Right kidney (tissue), 1 donor: ENCODE measurements around the gene SOCS3.
"Not testable (repeated sequence)": the region's sequence is repeated elsewhere in the genome, so short reads cannot be mapped to it uniquely, and the experiment has no call there.

Experiments
- DNase-seq: peaks from one replicate; pipeline ENCODE4 v3.0.0-alpha.2; 2016

Gene SOCS3

DNA sequence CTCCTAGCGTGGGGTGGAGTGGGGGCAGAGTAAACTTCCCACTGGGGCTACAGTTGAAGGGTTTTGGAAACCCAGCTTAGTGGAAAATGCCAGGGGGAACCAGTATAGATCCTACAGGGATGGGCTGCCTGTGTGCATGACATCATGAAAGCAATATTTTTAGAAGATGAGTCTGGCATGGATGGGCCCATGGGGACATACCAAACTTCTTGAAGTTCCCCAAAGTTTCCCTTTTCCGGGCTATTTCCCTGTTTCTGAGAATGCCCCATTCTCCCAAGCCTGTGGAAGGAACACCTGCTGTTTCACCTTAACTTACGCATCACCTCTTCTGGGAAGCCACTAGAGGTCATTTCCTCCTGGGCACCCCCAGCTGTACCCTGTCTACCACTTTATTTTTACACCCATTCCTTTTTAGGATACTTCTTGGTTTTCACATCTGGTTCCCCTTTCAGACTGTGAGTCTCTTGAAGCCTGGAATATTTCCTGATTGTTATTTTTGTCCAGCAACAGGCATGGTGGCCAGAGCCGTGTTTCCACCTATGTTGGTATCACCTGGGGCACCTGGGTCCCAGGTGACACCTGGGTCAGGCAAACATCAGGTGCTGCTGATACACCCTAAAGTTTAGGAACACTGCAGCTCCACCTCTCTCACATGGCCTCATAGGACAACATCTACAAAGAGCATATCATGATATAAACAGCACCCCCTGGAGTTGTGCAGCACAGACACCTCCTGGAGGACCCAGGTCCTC is 9.8 kb downstream of the SOCS3 start:
- no peak for DNase-seq

DNA sequence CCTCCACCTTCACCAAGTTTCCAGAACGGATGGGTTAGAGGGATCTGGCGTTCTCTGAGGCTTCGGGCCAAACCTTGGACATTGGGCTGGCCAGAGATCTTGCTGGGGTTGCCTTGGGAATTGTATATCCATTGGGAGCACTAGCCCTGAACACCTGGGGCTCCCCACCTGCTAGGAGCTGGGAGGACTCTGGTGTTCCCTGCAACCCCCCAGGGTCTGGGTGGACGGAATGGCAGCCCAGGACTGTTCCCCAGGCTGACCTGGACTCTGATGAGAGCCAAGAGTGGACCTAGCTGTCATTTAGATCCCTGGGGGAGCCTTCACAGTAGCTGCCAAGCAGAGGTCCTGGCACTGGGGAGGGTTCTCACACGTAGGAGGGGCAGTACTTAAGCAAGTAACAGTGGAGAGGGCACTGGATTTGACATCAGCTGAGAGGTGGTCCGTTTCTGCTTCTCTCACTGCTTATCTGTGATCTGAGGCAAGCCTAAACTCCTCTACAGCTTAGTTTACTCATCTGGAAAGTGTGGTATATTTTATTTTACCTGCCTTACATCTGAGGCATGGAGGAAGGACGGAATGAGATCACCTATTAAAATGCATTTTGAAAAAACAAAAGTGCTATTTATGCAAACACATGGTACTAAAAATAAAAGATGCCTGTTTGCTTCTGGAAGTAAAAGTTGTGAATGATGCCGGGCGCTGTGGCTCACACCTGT is 11.7 kb downstream of the SOCS3 start:
- DNase-seq: no peak

DNA sequence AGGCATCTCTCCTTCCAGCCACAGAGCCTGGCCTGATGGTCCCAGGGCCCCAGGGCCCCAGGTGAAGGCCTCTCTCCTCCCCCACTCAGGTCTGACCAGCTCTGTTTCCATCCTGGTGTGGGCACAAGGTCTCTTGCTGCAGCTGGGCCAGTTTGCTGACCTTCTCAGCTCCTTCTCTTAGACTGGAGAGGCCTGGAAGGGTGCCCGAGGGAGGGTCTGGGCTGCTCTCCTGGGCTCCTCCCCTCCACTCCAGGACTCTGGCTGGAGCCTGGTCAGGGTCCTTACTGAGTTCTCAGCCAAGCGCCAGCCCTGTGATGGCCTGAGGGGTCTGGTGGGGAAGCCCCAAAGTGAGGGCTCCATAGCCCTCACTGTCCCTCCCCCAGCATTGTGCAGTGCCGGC is 12.4 kb downstream of the SOCS3 start:
- DNase-seq: no peak

DNA sequence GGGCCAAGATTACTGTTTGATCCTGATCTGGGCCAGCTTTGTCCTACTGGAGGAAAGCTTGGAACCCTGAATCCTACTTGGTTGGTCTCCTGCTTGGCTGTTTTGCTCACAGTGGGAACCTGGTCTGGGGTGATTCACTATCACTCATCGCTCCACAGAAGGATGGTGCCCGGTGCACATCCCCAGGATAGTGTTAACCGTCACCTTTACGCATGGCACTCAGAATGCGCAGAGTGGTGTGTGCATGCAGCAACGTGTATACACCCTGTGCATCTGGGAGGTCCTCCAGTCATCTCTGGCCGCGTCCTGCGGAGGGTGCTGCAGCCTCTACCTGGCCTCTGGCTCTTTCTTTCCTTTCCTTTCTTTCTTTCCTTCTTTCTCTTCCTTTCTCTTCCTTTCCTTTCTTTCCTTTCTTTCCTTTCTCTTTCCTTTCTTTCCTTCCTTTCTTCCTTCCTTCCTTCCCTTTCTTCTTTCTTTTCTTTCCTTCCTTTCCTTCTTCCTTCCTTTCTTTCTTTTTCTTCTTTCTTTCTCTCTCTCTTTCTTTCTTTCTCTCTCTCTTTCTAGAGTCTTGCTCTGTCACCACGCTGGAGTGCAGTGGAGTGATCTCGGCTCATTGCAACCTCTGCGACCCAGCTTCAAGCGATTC is 13.1 kb downstream of the SOCS3 start:
- DNase-seq: no peak

DNA sequence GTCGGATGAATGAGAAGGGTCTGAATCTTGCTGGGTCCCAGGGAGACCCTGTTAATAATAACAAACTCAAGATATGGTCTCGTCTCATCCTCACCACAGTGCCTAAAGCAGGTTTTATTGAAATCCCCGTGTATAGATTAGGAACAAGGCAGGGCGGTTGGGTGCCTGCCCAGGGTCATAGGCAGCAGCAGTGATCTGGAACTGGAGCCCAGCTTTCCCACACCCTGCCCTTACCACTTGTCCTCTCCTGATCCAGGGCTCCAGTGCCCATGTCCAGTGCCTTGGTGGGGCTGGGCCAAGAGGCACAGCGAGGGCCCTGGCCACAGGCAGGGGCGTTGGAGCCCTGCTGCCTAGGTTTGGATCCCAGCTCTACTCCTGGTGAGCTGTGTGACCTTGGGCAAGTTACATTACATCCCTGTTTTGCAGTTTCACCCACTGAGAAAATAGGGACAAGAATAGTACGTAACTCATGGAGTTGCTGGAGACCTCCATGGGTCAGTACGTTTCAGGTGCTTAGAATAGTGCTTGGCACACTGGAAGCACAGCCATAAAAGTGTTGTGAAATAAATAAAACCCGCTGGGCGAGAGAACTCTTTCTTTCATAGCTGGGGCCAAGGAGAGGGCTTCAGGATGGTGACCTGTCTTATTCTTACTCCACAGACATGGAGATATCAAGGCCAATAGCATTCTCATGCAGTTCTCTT is 13.9 kb downstream of the SOCS3 start:
- DNase-seq: no peak

DNA sequence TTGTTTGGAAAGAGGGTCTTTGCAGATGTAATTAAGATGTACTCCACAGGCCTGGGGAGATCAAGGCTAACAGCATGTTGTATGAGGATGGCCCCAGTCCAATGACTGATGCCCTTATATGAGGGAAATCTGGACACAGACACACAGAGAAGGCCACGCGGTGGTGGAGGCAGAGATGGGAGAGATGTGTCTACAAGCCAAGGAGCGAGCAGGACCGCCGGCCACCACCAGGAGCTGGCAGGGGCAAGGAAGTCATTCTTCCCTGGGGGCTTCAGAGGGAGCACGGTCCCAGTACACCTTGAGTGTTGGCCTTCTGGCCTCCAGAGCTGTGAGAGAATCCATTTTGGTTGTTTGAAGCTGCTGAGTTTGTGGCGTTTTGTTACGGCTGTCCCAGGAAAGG is 14.7 kb downstream of the SOCS3 start:
- DNase-seq: no peak

DNA sequence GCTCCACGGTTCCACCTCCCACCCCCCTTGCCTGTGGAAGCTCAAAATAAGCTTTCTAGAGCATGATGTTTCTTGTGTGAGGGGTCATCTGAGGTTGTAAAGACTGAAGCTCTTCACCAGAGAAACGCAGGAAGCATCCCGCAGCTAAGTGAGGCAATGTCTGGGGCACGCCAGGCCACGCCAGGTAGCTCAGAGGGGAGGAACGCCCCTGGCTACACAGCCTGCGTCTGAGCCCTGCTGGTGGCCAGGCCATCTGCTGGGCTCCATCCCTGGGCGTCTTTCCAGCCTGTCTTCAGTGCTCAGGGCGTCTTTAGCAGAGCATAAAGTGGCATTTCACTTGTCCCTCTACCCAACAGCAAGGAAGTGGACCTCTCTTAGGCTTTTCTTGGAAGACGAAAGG is 15.2 kb downstream of the SOCS3 start:
- no peak for DNase-seq

DNA sequence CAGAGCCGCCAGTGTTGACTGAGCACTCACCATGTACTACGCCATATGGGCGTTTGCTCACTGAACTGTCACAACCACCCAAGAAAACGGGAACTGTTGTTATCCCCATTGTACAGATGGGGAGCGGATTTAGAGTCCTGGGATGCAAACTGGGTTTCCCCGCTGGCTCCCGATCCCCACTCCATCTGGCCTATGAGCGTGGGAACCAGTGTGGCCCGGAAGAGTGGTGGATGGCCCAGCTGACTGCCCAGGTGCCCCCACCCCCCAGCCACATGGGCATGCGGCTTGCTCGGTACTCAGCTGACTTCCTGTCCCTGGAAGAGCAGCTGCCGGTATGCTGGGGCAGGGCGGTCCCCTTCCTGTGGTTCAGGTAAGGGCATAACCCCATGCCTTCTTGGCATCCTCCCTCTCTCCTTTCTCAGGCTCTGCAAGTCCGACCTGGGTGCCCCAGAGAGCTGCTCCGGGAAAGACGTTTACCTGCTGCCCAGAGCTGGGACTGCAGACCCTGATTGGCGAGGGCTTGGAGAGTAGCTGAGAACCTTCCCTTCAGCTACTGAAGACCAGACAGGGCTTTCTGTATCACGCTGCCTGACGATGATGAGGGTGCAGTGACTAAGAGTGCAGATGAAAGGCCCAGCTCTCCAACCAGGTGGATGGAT is 16.2 kb downstream of the SOCS3 start:
- no peak for DNase-seq

DNA sequence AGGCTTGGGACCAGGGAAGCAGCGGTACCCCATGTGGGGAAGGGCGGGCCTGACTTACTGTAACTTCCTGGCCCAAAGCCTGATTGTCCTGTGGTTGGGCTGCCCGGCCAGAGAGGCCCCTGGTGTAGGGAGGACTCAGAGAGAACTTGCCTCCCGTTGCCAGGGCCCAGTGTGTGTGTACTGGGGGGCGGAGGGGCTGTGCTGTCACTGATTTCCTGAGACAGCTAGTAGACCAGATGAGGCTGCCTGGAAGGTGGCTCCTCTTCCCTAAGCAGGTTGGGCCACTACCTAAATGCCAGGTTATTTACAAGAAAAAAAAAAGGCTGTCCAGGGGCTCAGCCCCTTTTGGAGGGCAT is 16.7 kb downstream of the SOCS3 start:
- DNase-seq: no peak

DNA sequence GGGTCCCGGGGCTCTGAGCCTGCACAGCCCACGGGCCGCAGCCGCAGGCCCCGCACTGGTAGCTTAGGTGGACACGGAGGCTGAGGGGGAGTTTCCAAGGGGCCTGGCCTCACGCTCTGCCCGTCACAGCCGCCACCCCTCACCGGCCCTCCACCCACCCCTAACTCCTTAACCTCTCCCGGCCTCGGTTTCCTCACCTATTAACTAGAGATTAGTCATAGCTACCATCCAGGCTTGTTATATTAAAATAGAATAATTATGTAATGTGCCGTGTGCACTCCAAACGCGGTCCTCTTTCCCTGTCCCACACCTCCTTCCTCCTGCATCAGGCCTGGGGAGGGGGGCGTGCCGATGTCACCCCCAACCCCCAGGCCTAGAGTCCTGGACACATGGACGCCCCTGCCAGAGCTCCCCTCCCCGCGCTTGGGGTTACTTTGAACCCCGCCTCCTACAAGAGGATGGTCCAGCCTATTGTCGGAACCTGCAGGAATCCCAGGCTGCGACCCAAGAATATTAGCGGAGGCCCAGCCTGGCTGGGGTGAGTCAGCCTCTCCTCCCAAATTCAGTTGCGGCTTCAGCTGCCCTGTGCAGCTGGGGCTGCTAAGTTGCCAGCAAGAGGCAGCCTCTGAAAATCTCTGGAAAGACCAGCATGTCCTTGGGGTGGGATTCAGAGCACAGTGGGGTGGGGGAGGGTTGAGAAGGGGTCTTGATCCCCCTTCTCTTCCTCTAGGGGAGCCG is 17.3 kb downstream of the SOCS3 start:
- DNase-seq: no peak

DNA sequence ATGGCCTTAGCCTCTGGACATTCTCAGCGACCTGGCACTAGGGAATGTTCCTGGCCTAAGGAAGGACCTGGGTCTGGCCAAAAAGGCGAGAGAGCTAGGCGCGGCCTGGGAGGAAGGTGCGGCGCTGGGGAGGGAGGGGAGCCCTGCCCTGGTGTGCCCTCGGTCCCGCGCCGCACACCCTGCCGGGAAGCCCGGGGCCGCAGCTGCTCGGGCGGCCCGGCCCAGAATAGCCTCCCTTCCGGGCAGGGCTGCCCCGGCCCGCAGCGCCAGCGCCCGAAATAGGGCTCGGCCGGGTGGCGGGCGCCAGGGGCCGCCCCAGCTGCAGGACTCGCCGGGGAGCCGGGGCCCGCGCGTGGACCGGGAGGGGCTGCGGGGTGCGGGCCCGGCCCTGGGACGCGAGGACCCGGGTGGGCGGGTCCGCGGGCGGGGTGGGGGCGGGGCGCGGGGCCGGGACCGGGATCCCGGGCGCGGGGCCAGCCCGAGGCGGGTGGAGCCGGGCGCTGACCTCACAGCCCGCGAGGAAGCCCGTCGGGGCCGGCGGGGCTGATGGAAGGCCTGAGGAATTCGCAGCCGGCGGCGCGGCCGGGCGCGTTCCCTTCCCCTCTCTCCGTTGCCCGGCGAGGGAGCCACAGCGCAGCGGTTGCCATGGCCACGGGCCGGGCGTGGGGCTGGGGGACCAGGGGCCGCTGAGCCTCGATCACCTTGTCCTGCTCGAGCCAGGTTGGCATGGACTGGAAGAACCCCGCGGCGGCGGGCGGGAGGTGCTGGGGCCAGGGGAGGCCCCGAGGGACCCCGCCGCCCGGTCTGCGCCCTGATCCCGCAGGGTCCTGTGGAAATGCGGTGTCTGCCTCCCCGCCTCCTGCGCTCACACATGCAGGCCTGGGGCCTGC is 18.1 kb downstream of the SOCS3 start:
- DNase-seq: peak; percentile 80

DNA sequence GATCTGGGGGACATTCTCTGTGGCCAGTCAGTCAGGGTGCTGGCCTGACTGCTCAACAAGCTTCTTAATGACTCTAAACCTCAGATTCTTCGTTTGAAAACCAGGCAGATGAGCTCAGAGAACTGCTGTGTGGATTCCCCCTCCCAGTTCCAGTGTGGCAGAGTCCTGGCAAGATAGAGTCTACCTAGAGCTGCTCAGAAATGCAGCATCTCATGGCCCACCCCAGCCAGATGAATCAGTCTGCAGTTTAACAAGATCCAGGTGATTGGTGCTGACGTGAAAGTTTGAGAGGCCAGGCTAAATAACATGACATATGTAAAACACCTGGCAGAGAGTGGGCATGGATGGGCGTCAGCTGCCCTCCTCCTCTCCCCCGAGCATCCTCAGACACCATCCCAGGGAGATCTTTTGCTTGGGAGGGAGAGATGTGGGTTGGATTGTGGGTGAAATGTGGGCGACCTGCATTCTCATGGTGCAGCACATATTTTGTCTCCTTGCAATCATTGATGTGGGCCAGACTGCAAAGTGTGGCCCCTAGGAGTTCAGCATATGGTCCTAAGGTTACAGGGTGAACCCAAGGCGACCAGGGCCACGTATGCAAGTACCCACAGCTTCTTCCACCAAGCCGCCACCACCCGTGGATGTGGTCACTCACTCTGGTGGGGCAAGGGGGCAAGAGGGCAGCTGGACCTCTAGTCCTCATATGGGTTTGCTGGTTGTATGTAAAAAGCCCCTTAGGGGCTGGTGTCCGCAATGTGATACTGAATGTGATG is 19.5 kb downstream of the SOCS3 start:
- no peak for DNase-seq

DNA sequence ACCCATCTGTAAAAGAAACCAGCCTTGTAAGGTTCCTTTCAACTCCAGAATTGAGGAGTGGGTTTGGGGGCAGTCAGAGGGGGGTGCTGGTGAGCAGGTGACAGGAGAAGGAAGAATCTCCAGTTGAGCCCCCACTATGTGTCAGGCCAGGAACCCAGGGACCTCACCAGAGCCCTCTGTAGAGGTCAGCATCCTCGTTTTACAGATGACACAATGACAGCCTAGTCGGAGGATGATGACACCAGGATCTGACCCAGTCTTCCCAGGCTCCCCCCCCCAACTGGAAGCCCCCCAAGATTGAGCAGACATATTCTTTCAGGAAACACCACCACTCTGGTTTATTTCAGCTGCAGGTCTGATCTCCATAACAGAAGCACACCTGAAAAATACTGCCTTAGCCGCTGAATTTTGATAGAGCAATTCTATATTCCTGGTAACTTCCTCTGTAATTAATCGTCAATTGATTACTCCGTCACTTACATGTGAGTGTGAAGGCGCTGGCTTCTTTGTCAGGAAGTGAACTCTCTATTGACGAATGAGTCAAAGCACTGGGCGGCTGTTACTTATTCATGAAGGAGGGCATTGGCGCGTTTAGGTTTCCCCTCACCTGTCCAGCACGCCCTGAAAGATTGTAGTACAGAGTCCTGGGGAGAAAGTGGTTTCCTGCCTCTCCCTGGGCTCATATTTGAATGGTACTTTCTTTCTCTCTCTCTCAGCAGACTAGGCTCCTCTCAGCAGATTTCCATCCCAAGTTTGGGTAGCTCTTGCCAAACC is 21.2 kb downstream of the SOCS3 start:
- no peak for DNase-seq

DNA sequence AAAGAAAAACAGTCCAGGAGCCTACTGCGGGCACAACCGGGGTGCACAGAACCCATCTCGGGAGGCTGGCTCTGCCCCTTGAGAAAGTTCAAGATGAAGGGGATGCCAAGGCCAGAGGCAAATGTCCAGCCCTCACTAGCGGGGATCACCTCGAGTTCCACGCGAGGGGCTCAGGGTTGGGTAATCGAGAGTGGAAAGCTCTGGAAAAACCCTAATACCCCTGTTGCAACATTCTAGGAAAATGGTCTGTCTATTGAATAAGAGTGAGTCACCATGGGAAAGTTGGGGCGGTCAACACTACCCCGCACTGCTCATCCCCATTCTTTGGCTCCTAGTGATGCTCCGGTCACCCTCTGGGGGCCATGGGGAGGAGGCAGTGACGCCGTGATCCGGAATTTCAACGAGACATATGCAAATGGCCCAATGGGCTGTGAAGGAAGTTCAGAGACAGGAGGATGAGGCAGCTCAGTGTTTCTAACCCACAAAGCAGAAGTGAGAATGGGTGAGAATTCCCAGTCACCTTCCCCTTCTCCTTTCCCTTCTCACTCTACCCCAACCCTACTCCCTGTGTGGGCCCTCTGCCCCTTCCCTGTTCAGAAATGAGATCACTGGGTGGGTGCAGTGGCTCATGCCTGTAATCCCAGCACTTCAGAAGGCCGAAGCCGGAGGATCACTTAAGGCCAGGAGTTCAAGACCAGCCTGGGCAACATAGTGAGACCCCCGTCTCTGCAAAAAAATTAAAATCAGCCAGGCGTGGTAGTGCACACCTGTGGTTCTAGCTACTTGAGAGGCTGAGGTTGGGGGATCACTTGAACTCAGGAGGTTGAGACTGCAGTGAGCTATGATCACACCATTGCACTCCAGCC is 22.4 kb downstream of the SOCS3 start:
- no peak for DNase-seq

DNA sequence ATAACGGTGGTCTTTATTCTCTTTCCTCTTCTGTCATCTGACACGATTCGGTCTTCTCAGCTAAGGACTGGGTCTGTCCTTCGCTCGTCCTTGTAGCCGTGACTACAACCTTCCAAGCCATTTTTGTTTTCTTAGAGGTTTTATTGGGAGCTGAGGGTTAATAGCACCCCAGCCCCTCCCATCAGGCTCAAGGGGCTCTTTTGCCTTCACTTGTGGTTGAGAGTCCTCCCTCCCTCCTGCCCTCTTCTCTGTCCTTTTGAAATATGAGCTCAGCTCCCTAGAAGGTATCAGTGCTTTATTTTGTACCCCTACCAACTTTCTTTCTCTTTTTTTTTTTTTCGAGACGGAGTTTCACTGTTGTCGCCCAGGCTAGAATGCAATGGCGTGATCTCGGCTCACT is 24.7 kb downstream of the SOCS3 start:
- DNase-seq: no peak

DNA sequence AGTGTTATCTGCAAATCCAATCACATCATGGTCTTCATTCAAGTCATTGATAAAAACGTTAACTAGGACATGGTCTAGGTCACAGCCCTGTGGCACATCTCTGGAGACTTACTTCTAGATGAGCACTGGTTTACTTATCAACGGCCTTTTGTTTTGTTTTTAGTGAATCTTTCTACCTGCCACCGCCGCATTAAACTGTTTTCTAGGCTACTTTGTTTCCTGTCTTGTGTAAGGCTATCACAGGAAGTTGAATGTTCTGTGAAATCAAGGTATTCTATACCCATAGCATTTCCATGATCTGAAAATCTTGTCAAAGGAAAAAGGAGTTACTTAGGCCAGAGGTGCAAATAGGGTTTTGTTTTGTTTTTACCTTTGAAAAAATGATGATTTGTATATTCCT is 26.9 kb downstream of the SOCS3 start:
- DNase-seq: no peak

DNA sequence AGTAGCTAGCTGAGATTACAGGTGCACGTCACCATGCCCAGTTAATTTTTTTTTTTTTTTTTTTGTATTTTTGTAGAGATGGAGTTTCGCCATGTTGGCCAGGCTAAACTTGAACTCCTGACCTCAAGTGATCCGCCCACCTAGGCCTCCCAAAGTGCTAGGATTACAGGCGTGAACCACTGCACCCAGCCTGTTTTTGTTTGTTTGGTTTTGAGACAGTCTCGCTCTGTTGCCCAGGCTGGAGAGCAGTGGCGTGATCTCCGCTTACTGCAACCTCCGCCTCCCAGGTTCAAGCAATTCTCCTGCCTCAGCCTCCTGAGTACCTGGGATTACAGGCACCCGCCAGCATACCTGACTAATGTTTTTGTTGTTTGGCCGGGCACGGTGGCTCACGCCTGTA is 28.5 kb downstream of the SOCS3 start:
- DNase-seq: not testable (repeated sequence)

DNA sequence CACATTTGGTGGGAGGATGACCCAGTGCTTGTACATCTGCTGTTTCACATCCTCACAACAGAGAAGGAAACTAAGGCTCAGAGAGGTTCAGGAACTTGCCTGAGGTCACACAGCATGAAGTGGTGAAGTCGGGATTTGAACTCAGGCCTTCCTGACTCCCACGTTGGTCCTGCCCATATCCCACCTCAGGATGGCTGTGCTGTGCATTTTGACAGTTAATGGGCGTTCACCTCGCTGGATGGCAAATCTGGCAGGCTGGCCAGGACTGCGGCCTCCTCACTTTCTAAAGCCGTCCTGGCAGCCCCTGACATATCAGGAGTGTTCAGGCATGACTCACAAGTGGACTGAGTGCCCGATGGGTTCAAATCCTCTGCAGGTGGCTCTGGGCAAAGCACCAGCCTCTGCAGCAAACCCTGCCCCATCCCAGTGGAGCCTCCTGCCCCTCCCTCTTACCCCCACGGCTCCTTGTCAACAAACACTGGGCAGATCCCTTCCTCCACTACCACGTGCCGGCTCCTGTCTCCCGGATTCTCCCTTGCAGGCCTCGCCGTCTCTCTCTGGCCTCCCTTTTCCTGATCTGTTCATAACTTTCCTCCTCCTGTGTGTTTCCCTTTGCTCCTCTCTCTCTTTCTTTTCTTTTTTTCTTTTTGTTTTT is 29.2 kb downstream of the SOCS3 start:
- no peak for DNase-seq
